ENCODE measurements around the gene CLASP2.

DNA sequence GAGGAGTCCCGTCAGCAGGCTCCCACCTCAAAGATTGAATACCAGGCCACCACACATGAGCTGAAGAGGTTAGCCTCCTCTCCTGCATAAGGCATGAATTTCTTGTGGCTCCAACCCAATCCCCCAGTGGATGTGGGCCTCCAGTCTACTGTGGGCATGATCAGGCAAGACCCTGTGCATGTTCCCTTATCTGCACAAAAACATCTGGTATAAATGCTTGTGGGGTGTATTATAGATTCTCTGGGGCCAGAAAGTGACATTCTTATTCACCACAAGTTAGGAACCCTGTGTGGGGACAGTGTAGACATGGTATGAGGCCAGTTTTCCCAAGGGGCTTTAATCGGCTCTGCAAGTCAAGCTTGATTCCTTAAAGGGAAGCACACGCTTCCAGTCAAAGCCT, 259.6 kb downstream of the CLASP2 start:
- TF ChIP-seq, protein P1, sequence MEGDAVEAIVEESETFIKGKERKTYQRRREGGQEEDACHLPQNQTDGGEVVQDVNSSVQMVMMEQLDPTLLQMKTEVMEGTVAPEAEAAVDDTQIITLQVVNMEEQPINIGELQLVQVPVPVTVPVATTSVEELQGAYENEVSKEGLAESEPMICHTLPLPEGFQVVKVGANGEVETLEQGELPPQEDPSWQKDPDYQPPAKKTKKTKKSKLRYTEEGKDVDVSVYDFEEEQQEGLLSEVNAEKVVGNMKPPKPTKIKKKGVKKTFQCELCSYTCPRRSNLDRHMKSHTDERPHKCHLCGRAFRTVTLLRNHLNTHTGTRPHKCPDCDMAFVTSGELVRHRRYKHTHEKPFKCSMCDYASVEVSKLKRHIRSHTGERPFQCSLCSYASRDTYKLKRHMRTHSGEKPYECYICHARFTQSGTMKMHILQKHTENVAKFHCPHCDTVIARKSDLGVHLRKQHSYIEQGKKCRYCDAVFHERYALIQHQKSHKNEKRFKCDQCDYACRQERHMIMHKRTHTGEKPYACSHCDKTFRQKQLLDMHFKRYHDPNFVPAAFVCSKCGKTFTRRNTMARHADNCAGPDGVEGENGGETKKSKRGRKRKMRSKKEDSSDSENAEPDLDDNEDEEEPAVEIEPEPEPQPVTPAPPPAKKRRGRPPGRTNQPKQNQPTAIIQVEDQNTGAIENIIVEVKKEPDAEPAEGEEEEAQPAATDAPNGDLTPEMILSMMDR (IDR thresholded peaks at IDR 0.05; ENCODE audit: insufficient read depth, low read length, poor library complexity, severe bottlenecking): no peak
- TF ChIP-seq EZH2phosphoT487 (conservative IDR thresholded peaks at IDR 0.05; ENCODE audit: low read length): no peak

Measured in SU-DHL-6 (cell line).